SU-DHL-6 (cell line): ENCODE measurements around the gene PKNOX2.

Source experiments
- H2AFZ ChIP-seq: fragments of 200-600 bp; sonication (generic); 2 replicates; pipeline ENCODE4 v1.6.1; 2014; ENCODE audit warnings: low read depth, mild to moderate bottlenecking, moderate library complexity, mixed read lengths, antibody characterized with exemption, low read length; ENCODE audit not compliant: severe bottlenecking
- H3F3A ChIP-seq: fragments of 200-600 bp; shearing (Covaris generic); 2 replicates; pipeline ENCODE4 v1.6.0; 2016; ENCODE audit warnings: antibody characterized with exemption, mild to moderate bottlenecking; ENCODE audit not compliant: insufficient read depth
- H3K27ac ChIP-seq: fragments of 200-600 bp; sonication (generic); 2 replicates; pipeline ENCODE4 v1.5.1; 2016; ENCODE audit warnings: low read depth, mild to moderate bottlenecking, low read length, moderate library complexity, mixed read lengths
- H3K27me3 ChIP-seq: fragments of 200-600 bp; sonication (generic), shearing (Covaris generic); 2 replicates; pipeline ENCODE4 v1.6.0; 2014; ENCODE audit warnings: mild to moderate bottlenecking, low read length
- H3K36me3 ChIP-seq: fragments of 200-600 bp; sonication (generic); 2 replicates; pipeline ENCODE4 v1.6.1; 2014; ENCODE audit warnings: mild to moderate bottlenecking, low read length, mixed read lengths
- H3K4me2 ChIP-seq: fragments of 300-600, 200-600 bp; shearing (Covaris generic), sonication (generic); 2 replicates; pipeline ENCODE4 v1.6.0; 2014; ENCODE audit warnings: low read length, low read depth, mild to moderate bottlenecking; ENCODE audit not compliant: poor library complexity, severe bottlenecking
- H3K4me3 ChIP-seq: fragments of 200-600 bp; sonication (generic); 2 replicates; pipeline ENCODE4 v1.5.1; 2014; ENCODE audit warnings: antibody characterized with exemption, low read length, mild to moderate bottlenecking, mixed read lengths; ENCODE audit not compliant: insufficient read depth, poor library complexity, severe bottlenecking
- H3K79me2 ChIP-seq: fragments of 200-600 bp; sonication (generic); 2 replicates; pipeline ENCODE4 v1.6.1; 2014; ENCODE audit warnings: mild to moderate bottlenecking, low read length, moderate library complexity; ENCODE audit not compliant: insufficient read depth
- H3K9ac ChIP-seq: fragments of 200-600 bp; sonication (generic); 2 replicates; pipeline ENCODE4 v1.7.0; 2014; ENCODE audit warnings: mild to moderate bottlenecking, low read length
- H3K9me2 ChIP-seq: fragments of 200-600 bp; sonication (generic); replicated peaks from 2 replicates; pipeline ENCODE4 v1.6.1; 2014; ENCODE audit warnings: low read length; ENCODE audit not compliant: insufficient read depth
- H3K9me3 ChIP-seq: fragments of 200-600 bp; sonication (generic); 2 replicates; pipeline ENCODE4 v1.6.1; 2014; ENCODE audit warnings: low read length, mixed read lengths; ENCODE audit not compliant: insufficient read depth
- H4K20me1 ChIP-seq: fragments of 200-600 bp; sonication (generic); 2 replicates; pipeline ENCODE4 v1.6.1; 2014; ENCODE audit warnings: low read depth, mild to moderate bottlenecking, antibody characterized with exemption, low read length, moderate library complexity, mixed read lengths
- EZH2phosphoT487 ChIP-seq: fragments of 200-600 bp; sonication (generic), shearing (Covaris generic); conservative IDR thresholded peaks from 2 replicates; pipeline ENCODE4 v1.6.1; 2018; ENCODE audit warnings: mild to moderate bottlenecking, antibody characterized with exemption, low read length, moderate library complexity, mixed read lengths
- TF ChIP-seq, protein P1 (sequence below): fragments of 200-600 bp; sonication (generic); IDR thresholded peaks from one replicate; pipeline ENCODE4 v1.5.1; 2017; ENCODE audit warnings: antibody characterized with exemption, mild to moderate bottlenecking, low read length, moderate library complexity; ENCODE audit not compliant: insufficient read depth, poor library complexity, severe bottlenecking

Gene PKNOX2

DNA sequence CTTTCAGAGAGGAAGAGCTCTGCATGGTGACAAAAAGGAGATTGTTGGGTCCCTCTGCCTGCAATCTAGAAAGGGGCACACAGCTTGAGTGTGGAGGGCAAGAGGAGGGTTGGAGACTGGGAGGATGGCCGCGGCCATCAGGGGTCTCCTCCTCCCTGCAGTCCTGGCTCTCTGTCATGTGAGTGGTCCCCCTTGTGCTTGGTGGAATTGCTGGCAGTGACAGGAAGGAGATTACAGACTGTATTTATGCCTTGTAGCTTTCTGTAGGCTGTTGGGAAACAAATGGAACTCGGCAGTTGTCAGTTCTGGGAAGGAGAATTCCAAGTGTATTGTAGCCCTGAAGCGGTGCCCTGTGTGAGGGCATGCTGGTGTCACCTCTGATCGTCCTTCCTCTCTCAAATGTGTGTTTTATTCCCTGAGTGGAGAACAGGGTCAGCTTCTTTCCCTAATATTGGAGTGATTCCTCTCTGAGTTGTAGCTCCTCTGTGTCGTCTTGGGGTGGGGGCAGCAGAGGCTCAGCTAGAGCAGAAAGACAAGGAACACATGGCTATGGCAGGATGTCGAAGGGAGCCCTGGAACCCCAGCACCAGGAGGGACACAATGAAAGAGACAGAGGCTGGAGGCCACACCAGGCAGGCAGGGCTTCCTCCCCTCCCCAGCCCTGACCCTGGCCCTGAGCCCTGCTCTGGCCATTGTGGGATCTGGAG is 163.1 kb downstream of the PKNOX2 start:
- H3K36me3 ChIP-seq, result no peaks in the 10 kb centered on the region
- H3K4me2 ChIP-seq, result no peak overlapping the region
- no peaks in the 10 kb centered on the region for H3K79me2 ChIP-seq
- H3K9me3 ChIP-seq, result no peaks in the 10 kb centered on the region
- no peak overlapping the region for H3K9ac ChIP-seq
- H3F3A ChIP-seq, result no peaks in the 10 kb centered on the region
- H2AFZ ChIP-seq, result no peak overlapping the region
- TF ChIP-seq EZH2phosphoT487, result no peak
- TF ChIP-seq, protein P1, sequence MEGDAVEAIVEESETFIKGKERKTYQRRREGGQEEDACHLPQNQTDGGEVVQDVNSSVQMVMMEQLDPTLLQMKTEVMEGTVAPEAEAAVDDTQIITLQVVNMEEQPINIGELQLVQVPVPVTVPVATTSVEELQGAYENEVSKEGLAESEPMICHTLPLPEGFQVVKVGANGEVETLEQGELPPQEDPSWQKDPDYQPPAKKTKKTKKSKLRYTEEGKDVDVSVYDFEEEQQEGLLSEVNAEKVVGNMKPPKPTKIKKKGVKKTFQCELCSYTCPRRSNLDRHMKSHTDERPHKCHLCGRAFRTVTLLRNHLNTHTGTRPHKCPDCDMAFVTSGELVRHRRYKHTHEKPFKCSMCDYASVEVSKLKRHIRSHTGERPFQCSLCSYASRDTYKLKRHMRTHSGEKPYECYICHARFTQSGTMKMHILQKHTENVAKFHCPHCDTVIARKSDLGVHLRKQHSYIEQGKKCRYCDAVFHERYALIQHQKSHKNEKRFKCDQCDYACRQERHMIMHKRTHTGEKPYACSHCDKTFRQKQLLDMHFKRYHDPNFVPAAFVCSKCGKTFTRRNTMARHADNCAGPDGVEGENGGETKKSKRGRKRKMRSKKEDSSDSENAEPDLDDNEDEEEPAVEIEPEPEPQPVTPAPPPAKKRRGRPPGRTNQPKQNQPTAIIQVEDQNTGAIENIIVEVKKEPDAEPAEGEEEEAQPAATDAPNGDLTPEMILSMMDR, result no peak
- H4K20me1 ChIP-seq, result no peaks in the 10 kb centered on the region
- H3K9me2 ChIP-seq, result no peaks in the 10 kb centered on the region
- H3K4me3 ChIP-seq, result no peak overlapping the region
- H3K27ac ChIP-seq, result no peak overlapping the region
- no peaks in the 10 kb centered on the region for H3K27me3 ChIP-seq

GRCh38 chr11:125328225-125328580 is 163.7 kb downstream of the PKNOX2 start:
- Histone ChIP-seq H3K79me2 (no peaks in the 10 kb centered on the region), H4K20me1 (no peaks in the 10 kb centered on the region), H3K9me2 (no peaks in the 10 kb centered on the region), H3K27ac (no peak overlapping the region), H3K9ac (no peak overlapping the region), H3K36me3 (no peaks in the 10 kb centered on the region), H3K9me3 (no peaks in the 10 kb centered on the region), H3K4me2 (no peak overlapping the region), H3K27me3 (no peaks in the 10 kb centered on the region), H2AFZ (no peak overlapping the region), H3K4me3 (no peak overlapping the region), H3F3A (no peaks in the 10 kb centered on the region)
- TF ChIP-seq EZH2phosphoT487, result no peak
- TF ChIP-seq, protein P1, result no peak

- TF ChIP-seq, protein P1, result no peak
- TF ChIP-seq EZH2phosphoT487, result no peak
- Histone ChIP-seq H3K9me3 (no peaks in the 10 kb centered on the region), H3K36me3 (no peaks in the 10 kb centered on the region), H3K4me3 (no peak overlapping the region), H3F3A (no peaks in the 10 kb centered on the region), H3K79me2 (no peaks in the 10 kb centered on the region), H2AFZ (no peak overlapping the region), H3K9me2 (no peaks in the 10 kb centered on the region), H3K27ac (no peak overlapping the region), H3K9ac (no peak overlapping the region), H3K27me3 (no peaks in the 10 kb centered on the region), H4K20me1 (no peaks in the 10 kb centered on the region), H3K4me2 (no peak overlapping the region)
Observed at GRCh38 chr11:125329786-125330185, 165.2 kb downstream of the PKNOX2 start.
